Activated B cell treated with CpG ODN at 0.5 μM for 24 hours (primary cell): ENCODE measurements around the gene EMCN. TPM values are rescaled to one million over a fixed set of nuclear protein-coding genes. Genes with fewer than 3 reads are reported as not detected.

Source experiments
- ATAC-seq: fragments of 200-7000 bp; cut with Tn5 transposase; one replicate; pipeline ENCODE4 v1.10.0; 2021; ENCODE audit warnings: low read depth, mild to moderate bottlenecking, moderate library complexity
- CTCF ChIA-PET: fragments of 350-600 bp; sonication (Branson Sonifier 250); formaldehyde crosslinking; loops from one replicate; lab custom pipeline; 2021; ENCODE audit warnings: antibody characterized with exemption; lab: Charles Lee
- POLR2A ChIA-PET: fragments of 350-600 bp; sonication (Branson Sonifier 250); formaldehyde crosslinking; loops from one replicate; lab custom pipeline; 2021; ENCODE audit warnings: antibody characterized with exemption; lab: Charles Lee
- DNase-seq: peaks from one replicate; pipeline ENCODE4 v3.0.0; 2022
- H3K27ac Mint-ChIP-seq: one replicate; pipeline ENCODE4 v1.8.0; 2020; ENCODE audit warnings: mixed read lengths
- H3K27me3 Mint-ChIP-seq: one replicate; pipeline ENCODE4 v1.8.0; 2021; ENCODE audit warnings: mixed read lengths
- H3K36me3 Mint-ChIP-seq: one replicate; pipeline ENCODE4 v1.8.0; 2021; ENCODE audit warnings: low read depth, mixed read lengths
- H3K4me1 Mint-ChIP-seq: one replicate; pipeline ENCODE4 v1.8.0; 2021; ENCODE audit warnings: mixed read lengths
- H3K4me3 Mint-ChIP-seq: one replicate; pipeline ENCODE4 v1.8.0; 2020; ENCODE audit warnings: mild to moderate bottlenecking, mixed read lengths
- H3K9me3 Mint-ChIP-seq: one replicate; pipeline ENCODE4 v1.8.0; 2020; ENCODE audit warnings: mixed read lengths
- CTCF ChIP-seq: fragments of 200-600 bp; IDR thresholded peaks from one replicate; pipeline ENCODE4 v1.8.0; 2022; ENCODE audit warnings: antibody characterized with exemption, mild to moderate bottlenecking
- intact Hi-C: fragments of 100-400 bp; cut with micrococcal nuclease; formaldehyde crosslinking; loops from one replicate; pipeline ENCODE4 v1.15.1; 2024
- total RNA-seq: library from RNA; stranded (reverse); gene quantifications from 2 replicates; pipeline ENCODE4 v1.2.3, GENCODE V29; 2022

EMCN gene
- total RNA-seq, 1 donor from 2014 or later = not detected

GRCh38 chr4:100424376-100424775 lies 93.4 kb downstream of the EMCN start:
- ChIA-PET CTCF (no interaction called here), POLR2A (no interaction called here)
- H3K9me3 Mint-ChIP-seq = no peaks in the 10 kb centered on the region
- H3K27ac Mint-ChIP-seq = no peak overlapping the region
- DNase-seq (no peak), ATAC-seq (no peak)
- TF ChIP-seq CTCF = no peak
- H3K36me3 Mint-ChIP-seq = no peaks in the 10 kb centered on the region
- no peak overlapping the region for H3K4me3 Mint-ChIP-seq
- H3K27me3 Mint-ChIP-seq = no peaks in the 10 kb centered on the region
- H3K4me1 Mint-ChIP-seq = no peaks in the 10 kb centered on the region
- intact Hi-C loops = loop anchor here (10.0 kb wide), 1 partner anchor 1310 kb away; no protein-coding TSS in a partner anchor

GRCh38 chr4:100422894-100423293 lies 94.9 kb downstream of the EMCN start:
- H3K4me1 Mint-ChIP-seq = no peaks in the 10 kb centered on the region
- ChIA-PET POLR2A (no interaction called here), CTCF (no interaction called here)
- H3K9me3 Mint-ChIP-seq = no peaks in the 10 kb centered on the region
- no peak overlapping the region for H3K4me3 Mint-ChIP-seq
- TF ChIP-seq CTCF = no peak
- ATAC-seq = no peak
- DNase-seq = no peak
- peaks cover 8% of the 10 kb centered on the region for H3K27me3 Mint-ChIP-seq
- intact Hi-C loops = loop anchor here (10.0 kb wide), 1 partner anchor 1312 kb away; no protein-coding TSS in a partner anchor
- no peaks in the 10 kb centered on the region for H3K36me3 Mint-ChIP-seq
- H3K27ac Mint-ChIP-seq = no peak overlapping the region

GRCh38 chr4:100421361-100421978 lies 96.4 kb downstream of the EMCN start:
- Mint-ChIP-seq H3K27ac (no peak overlapping the region), H3K9me3 (no peaks in the 10 kb centered on the region), H3K4me1 (no peaks in the 10 kb centered on the region), H3K27me3 (peaks cover 8% of the 10 kb centered on the region), H3K36me3 (no peaks in the 10 kb centered on the region), H3K4me3 (no peak overlapping the region)
- intact Hi-C loops = loop anchor here (1.0 to 10.0 kb wide), 2 partner anchors 1313 to 1842 kb away; no protein-coding TSS in a partner anchor
- no peak for TF ChIP-seq CTCF
- no peak for DNase-seq
- ChIA-PET POLR2A (no interaction called here), CTCF (no interaction called here)
- ATAC-seq = no peak

GRCh38 chr4:100420571-100420970 lies 97.3 kb downstream of the EMCN start:
- ATAC-seq = no peak
- ChIA-PET POLR2A (no interaction called here), CTCF (no interaction called here)
- Mint-ChIP-seq H3K4me1 (no peaks in the 10 kb centered on the region), H3K36me3 (no peaks in the 10 kb centered on the region), H3K27me3 (peaks cover 8% of the 10 kb centered on the region), H3K4me3 (no peak overlapping the region), H3K27ac (no peak overlapping the region), H3K9me3 (no peaks in the 10 kb centered on the region)
- intact Hi-C loops = loop anchor here (10.0 kb wide), 1 partner anchor 1314 kb away; no protein-coding TSS in a partner anchor
- no peak for DNase-seq
- TF ChIP-seq CTCF = no peak

- Mint-ChIP-seq H3K9me3 (no peaks in the 10 kb centered on the region), H3K27ac (no peak overlapping the region), H3K4me1 (no peaks in the 10 kb centered on the region), H3K4me3 (no peak overlapping the region), H3K36me3 (no peaks in the 10 kb centered on the region), H3K27me3 (peaks cover 8% of the 10 kb centered on the region)
- intact Hi-C loops = no loop called here
- POLR2A ChIA-PET = no interaction called here
- DNase-seq (no peak), ATAC-seq (no peak)
- TF ChIP-seq CTCF = no peak
- CTCF ChIA-PET = no interaction called here
Observed at GRCh38 chr4:100417565-100417964, 100.3 kb downstream of the EMCN start.
